ENCODE measurements around the gene LHFPL5.

GRCh38 chr6:35859367-35859766, 54.2 kb downstream of the LHFPL5 start:
- TF ChIP-seq, protein P1, sequence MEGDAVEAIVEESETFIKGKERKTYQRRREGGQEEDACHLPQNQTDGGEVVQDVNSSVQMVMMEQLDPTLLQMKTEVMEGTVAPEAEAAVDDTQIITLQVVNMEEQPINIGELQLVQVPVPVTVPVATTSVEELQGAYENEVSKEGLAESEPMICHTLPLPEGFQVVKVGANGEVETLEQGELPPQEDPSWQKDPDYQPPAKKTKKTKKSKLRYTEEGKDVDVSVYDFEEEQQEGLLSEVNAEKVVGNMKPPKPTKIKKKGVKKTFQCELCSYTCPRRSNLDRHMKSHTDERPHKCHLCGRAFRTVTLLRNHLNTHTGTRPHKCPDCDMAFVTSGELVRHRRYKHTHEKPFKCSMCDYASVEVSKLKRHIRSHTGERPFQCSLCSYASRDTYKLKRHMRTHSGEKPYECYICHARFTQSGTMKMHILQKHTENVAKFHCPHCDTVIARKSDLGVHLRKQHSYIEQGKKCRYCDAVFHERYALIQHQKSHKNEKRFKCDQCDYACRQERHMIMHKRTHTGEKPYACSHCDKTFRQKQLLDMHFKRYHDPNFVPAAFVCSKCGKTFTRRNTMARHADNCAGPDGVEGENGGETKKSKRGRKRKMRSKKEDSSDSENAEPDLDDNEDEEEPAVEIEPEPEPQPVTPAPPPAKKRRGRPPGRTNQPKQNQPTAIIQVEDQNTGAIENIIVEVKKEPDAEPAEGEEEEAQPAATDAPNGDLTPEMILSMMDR (IDR thresholded peaks at IDR 0.05; ENCODE audit: low read depth, low read length), result no peak
- no peak for TF ChIP-seq EZH2phosphoT487 (IDR thresholded peaks at IDR 0.05; ENCODE audit: low read depth)
